Measurements from ENCODE around the gene GPX2.

The GPX2 gene

GRCh38 chr14:64940336-64940910 is 2.1 kb downstream of the GPX2 start:
- Histone ChIP-seq H3K4ac (ENCODE audit: low read depth in 1 of 2, low read length in 2 of 2) (no peak overlapping the region), H4K8ac (ENCODE audit: low read length) (no peak overlapping the region), H3K23ac (ENCODE audit: low read length in 2 of 2) (no peak overlapping the region), H4K91ac (ENCODE audit: low read length) (no peak overlapping the region), H3K27me3 (ENCODE audit: control insufficient read depth in 1 of 2, insufficient read depth in 1 of 2, low read length in 2 of 2) (no peaks in the 10 kb centered on the region), H3K9ac (ENCODE audit: low read length) (no peak overlapping the region), H3K79me1 (replicated peaks; ENCODE audit: low read length, poor library complexity, severe bottlenecking) (peaks cover 24% of the 10 kb centered on the region), H2AK5ac (ENCODE audit: low read length, severe bottlenecking) (no peak overlapping the region), H2BK120ac (ENCODE audit: low read depth, low read length) (no peak overlapping the region), H2BK5ac (ENCODE audit: low read depth, low read length, poor library complexity, severe bottlenecking) (no peak overlapping the region), H3K4me3 (ENCODE audit: insufficient read depth in 1 of 2, low read depth in 1 of 2, low read length in 2 of 2) (no peak overlapping the region), H3K4me2 (ENCODE audit: low read length, poor library complexity, severe bottlenecking) (no peak overlapping the region), H3K9me3 (ENCODE audit: control insufficient read depth, low read length) (no peaks in the 10 kb centered on the region), H2AFZ (ENCODE audit: low read depth, low read length) (no peak overlapping the region), H3K27ac (ENCODE audit: low read length, poor library complexity, severe bottlenecking) (no peak overlapping the region), H3K18ac (ENCODE audit: low read depth in 1 of 2, low read length in 2 of 2) (no peak overlapping the region), H3K36me3 (ENCODE audit: control insufficient read depth in 1 of 2, insufficient read depth in 2 of 2, low read depth in 1 of 2, low read length in 2 of 2) (peaks cover 10 to 54% of the 10 kb centered on the region in 2 experiments), H2BK15ac (ENCODE audit: low read depth, poor library complexity, severe bottlenecking) (no peak overlapping the region), H3K4me1 (ENCODE audit: control insufficient read depth, insufficient read depth, low read depth, low read length) (peaks cover 12% of the 10 kb centered on the region), H2BK12ac (ENCODE audit: low read length in 2 of 2) (no peak overlapping the region), H3K14ac (ENCODE audit: low read length in 2 of 2) (no peak overlapping the region)
- DNase-seq: no peak
- 93% methylated on average over 3 of the region's 3 CpGs for WGBS

GRCh38 chr14:64939817-64940190 is 2.7 kb downstream of the GPX2 start:
- Histone ChIP-seq H2AFZ (ENCODE audit: low read depth, low read length) (no peak overlapping the region), H3K4me2 (ENCODE audit: low read length, poor library complexity, severe bottlenecking) (no peak overlapping the region), H3K4ac (ENCODE audit: low read depth in 1 of 2, low read length in 2 of 2) (no peak overlapping the region), H3K14ac (ENCODE audit: low read length in 2 of 2) (no peak overlapping the region), H3K4me1 (ENCODE audit: control insufficient read depth, insufficient read depth, low read depth, low read length) (peaks cover 12% of the 10 kb centered on the region), H2BK120ac (ENCODE audit: low read depth, low read length) (no peak overlapping the region), H3K18ac (ENCODE audit: low read depth in 1 of 2, low read length in 2 of 2) (no peak overlapping the region), H2BK15ac (ENCODE audit: low read depth, poor library complexity, severe bottlenecking) (no peak overlapping the region), H3K79me1 (replicated peaks; ENCODE audit: low read length, poor library complexity, severe bottlenecking) (peaks cover 24% of the 10 kb centered on the region), H4K91ac (ENCODE audit: low read length) (no peak overlapping the region), H3K36me3 (ENCODE audit: control insufficient read depth in 1 of 2, insufficient read depth in 2 of 2, low read depth in 1 of 2, low read length in 2 of 2) (peaks cover 8 to 53% of the 10 kb centered on the region in 2 experiments), H4K8ac (ENCODE audit: low read length) (no peak overlapping the region), H2AK5ac (ENCODE audit: low read length, severe bottlenecking) (peak overlapping the region; percentile 70), H3K4me3 (ENCODE audit: insufficient read depth in 1 of 2, low read depth in 1 of 2, low read length in 2 of 2) (no peak overlapping the region), H3K27me3 (ENCODE audit: control insufficient read depth in 1 of 2, insufficient read depth in 1 of 2, low read length in 2 of 2) (no peaks in the 10 kb centered on the region), H2BK12ac (ENCODE audit: low read length in 2 of 2) (no peak overlapping the region), H3K9me3 (ENCODE audit: control insufficient read depth, low read length) (no peaks in the 10 kb centered on the region), H2BK5ac (ENCODE audit: low read depth, low read length, poor library complexity, severe bottlenecking) (no peak overlapping the region), H3K27ac (ENCODE audit: low read length, poor library complexity, severe bottlenecking) (no peak overlapping the region), H3K23ac (ENCODE audit: low read length in 2 of 2) (no peak overlapping the region), H3K9ac (ENCODE audit: low read length) (no peak overlapping the region)
- WGBS: 80% methylated on average over 1 of the region's 3 CpGs
- no peak for DNase-seq

GRCh38 chr14:64938972-64939816 is 3.4 kb downstream of the GPX2 start:
- Histone ChIP-seq H4K91ac (ENCODE audit: low read length) (no peak overlapping the region), H3K4me2 (ENCODE audit: low read length, poor library complexity, severe bottlenecking) (no peak overlapping the region)
- WGBS: 96% methylated on average over 16 of the region's 17 CpGs

GRCh38 chr14:64937821-64938193 is 4.7 kb downstream of the GPX2 start:
- no peak overlapping the region for H3K18ac ChIP-seq (ENCODE audit: low read depth in 1 of 2, low read length in 2 of 2)
- H4K91ac ChIP-seq (ENCODE audit: low read length): no peak overlapping the region
- no peak overlapping the region for H2BK120ac ChIP-seq (ENCODE audit: low read depth, low read length)
- no peak overlapping the region for H3K4me2 ChIP-seq (ENCODE audit: low read length, poor library complexity, severe bottlenecking)
- H2AFZ ChIP-seq (ENCODE audit: low read depth, low read length): no peak overlapping the region
- H3K36me3 ChIP-seq (ENCODE audit: control insufficient read depth in 1 of 2, insufficient read depth in 2 of 2, low read depth in 1 of 2, low read length in 2 of 2): peaks cover 12 to 60% of the 10 kb centered on the region in 2 experiments
- no peak overlapping the region for H2BK5ac ChIP-seq (ENCODE audit: low read depth, low read length, poor library complexity, severe bottlenecking)
- H3K79me1 ChIP-seq (replicated peaks; ENCODE audit: low read length, poor library complexity, severe bottlenecking): peaks cover 27% of the 10 kb centered on the region
- DNase-seq: peak; percentile 23
- H3K4ac ChIP-seq (ENCODE audit: low read depth in 1 of 2, low read length in 2 of 2): no peak overlapping the region
- H4K8ac ChIP-seq (ENCODE audit: low read length): no peak overlapping the region
- H3K27me3 ChIP-seq (ENCODE audit: control insufficient read depth in 1 of 2, insufficient read depth in 1 of 2, low read length in 2 of 2): no peaks in the 10 kb centered on the region
- no peak overlapping the region for H3K14ac ChIP-seq (ENCODE audit: low read length in 2 of 2)
- H2AK5ac ChIP-seq (ENCODE audit: low read length, severe bottlenecking): no peak overlapping the region
- H3K23ac ChIP-seq (ENCODE audit: low read length in 2 of 2): no peak overlapping the region
- H3K27ac ChIP-seq (ENCODE audit: low read length, poor library complexity, severe bottlenecking): peak overlapping the region; percentile 42
- no peak overlapping the region for H3K9ac ChIP-seq (ENCODE audit: low read length)
- 93% methylated on average over 1 of the region's 1 CpG for WGBS
- H3K9me3 ChIP-seq (ENCODE audit: control insufficient read depth, low read length): no peaks in the 10 kb centered on the region
- H2BK12ac ChIP-seq (ENCODE audit: low read length in 2 of 2): no peak overlapping the region
- H3K4me3 ChIP-seq (ENCODE audit: insufficient read depth in 1 of 2, low read depth in 1 of 2, low read length in 2 of 2): no peak overlapping the region
- peaks cover 12% of the 10 kb centered on the region for H3K4me1 ChIP-seq (ENCODE audit: control insufficient read depth, insufficient read depth, low read depth, low read length)
- H2BK15ac ChIP-seq (ENCODE audit: low read depth, poor library complexity, severe bottlenecking): no peak overlapping the region

More at GRCh38 chr14:64938972-64939816, 3.4 kb downstream of the GPX2 start:
- Histone ChIP-seq H2BK12ac (ENCODE audit: low read length in 2 of 2) (no peak overlapping the region), H2BK15ac (ENCODE audit: low read depth, poor library complexity, severe bottlenecking) (no peak overlapping the region), H3K27ac (ENCODE audit: low read length, poor library complexity, severe bottlenecking) (peak overlapping the region; percentile 18), H3K14ac (ENCODE audit: low read length in 2 of 2) (no peak overlapping the region), H2AFZ (ENCODE audit: low read depth, low read length) (no peak overlapping the region), H2AK5ac (ENCODE audit: low read length, severe bottlenecking) (peak overlapping the region; percentile 84), H2BK5ac (ENCODE audit: low read depth, low read length, poor library complexity, severe bottlenecking) (no peak overlapping the region), H3K9me3 (ENCODE audit: control insufficient read depth, low read length) (no peaks in the 10 kb centered on the region), H3K9ac (ENCODE audit: low read length) (no peak overlapping the region), H3K18ac (ENCODE audit: low read depth in 1 of 2, low read length in 2 of 2) (no peak overlapping the region), H3K23ac (ENCODE audit: low read length in 2 of 2) (no peak overlapping the region), H3K79me1 (replicated peaks; ENCODE audit: low read length, poor library complexity, severe bottlenecking) (peaks cover 24% of the 10 kb centered on the region), H3K4me3 (ENCODE audit: insufficient read depth in 1 of 2, low read depth in 1 of 2, low read length in 2 of 2) (no peak overlapping the region), H4K8ac (ENCODE audit: low read length) (no peak overlapping the region), H2BK120ac (ENCODE audit: low read depth, low read length) (no peak overlapping the region), H3K4me1 (ENCODE audit: control insufficient read depth, insufficient read depth, low read depth, low read length) (peaks cover 12% of the 10 kb centered on the region), H3K36me3 (ENCODE audit: control insufficient read depth in 1 of 2, insufficient read depth in 2 of 2, low read depth in 1 of 2, low read length in 2 of 2) (peaks cover 8 to 58% of the 10 kb centered on the region in 2 experiments), H3K27me3 (ENCODE audit: control insufficient read depth in 1 of 2, insufficient read depth in 1 of 2, low read length in 2 of 2) (no peaks in the 10 kb centered on the region), H3K4ac (ENCODE audit: low read depth in 1 of 2, low read length in 2 of 2) (no peak overlapping the region)
- no peak for DNase-seq

Data from mesenchymal stem cell (in vitro differentiated cells and primary cell).